Measurements from ENCODE around the gene USP31. TPM values are rescaled to one million over a fixed set of nuclear protein-coding genes. Genes with fewer than 3 reads are reported as not detected.
A peak's percentile ranks its signal among the peaks of the same experiment; 100 is the strongest.

The USP31 gene, protein sequence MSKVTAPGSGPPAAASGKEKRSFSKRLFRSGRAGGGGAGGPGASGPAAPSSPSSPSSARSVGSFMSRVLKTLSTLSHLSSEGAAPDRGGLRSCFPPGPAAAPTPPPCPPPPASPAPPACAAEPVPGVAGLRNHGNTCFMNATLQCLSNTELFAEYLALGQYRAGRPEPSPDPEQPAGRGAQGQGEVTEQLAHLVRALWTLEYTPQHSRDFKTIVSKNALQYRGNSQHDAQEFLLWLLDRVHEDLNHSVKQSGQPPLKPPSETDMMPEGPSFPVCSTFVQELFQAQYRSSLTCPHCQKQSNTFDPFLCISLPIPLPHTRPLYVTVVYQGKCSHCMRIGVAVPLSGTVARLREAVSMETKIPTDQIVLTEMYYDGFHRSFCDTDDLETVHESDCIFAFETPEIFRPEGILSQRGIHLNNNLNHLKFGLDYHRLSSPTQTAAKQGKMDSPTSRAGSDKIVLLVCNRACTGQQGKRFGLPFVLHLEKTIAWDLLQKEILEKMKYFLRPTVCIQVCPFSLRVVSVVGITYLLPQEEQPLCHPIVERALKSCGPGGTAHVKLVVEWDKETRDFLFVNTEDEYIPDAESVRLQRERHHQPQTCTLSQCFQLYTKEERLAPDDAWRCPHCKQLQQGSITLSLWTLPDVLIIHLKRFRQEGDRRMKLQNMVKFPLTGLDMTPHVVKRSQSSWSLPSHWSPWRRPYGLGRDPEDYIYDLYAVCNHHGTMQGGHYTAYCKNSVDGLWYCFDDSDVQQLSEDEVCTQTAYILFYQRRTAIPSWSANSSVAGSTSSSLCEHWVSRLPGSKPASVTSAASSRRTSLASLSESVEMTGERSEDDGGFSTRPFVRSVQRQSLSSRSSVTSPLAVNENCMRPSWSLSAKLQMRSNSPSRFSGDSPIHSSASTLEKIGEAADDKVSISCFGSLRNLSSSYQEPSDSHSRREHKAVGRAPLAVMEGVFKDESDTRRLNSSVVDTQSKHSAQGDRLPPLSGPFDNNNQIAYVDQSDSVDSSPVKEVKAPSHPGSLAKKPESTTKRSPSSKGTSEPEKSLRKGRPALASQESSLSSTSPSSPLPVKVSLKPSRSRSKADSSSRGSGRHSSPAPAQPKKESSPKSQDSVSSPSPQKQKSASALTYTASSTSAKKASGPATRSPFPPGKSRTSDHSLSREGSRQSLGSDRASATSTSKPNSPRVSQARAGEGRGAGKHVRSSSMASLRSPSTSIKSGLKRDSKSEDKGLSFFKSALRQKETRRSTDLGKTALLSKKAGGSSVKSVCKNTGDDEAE (N-terminal part only)
- 10 to 100 TPM in 3 of 4 donors, 1 to 10 TPM in 1; 9.2 to 14.6 (median 12.4) TPM for total RNA-seq

DNA sequence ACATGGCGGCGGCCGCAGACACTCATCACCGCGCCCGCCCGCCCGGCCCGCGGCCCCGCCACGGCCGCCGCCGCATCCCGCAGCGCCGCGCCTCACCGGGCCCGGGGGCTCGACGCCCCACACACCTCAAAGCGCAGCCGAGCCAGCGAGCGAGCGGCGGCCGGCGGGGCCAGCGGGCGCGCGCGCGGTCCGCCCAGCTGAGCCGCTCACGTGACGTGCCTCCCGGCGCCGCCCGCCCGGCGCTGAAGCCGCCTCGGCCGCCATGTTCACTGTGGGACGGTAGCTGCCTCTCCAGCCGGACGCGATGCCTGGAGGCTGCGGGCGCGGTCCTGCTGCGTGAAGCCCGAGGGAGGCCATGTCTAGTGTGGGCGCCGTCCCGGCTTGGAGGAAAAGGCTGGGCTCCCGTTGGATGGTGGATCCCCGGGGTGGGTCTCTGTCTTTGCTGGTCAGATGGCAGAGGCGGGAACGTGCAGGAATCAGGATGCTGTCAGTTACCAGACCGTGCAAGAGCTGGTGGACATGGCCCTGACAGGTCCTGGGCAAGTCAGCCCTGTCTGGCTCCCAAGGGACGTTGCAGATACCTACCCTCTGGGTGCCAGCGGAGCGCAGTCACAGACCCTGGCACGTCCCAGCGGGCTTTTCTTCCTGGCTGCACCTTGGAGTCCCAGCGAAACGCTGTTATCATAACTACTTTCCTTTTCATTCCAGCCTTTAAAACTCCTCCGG, at the start of gene USP31:
USP31 (minus strand) TSS at position 186 of the 726 bp plus-strand sequence; CDS start at position 4, 182 bp downstream.
- no peaks in the 10 kb centered on the region for H3K27me3 ChIP-seq
- TF ChIP-seq EP300 (IDR thresholded peaks at IDR 0.05) (peak in 1 of 2 donors; percentile 76), POLR2A (IDR thresholded peaks at IDR 0.05) (peak in 1 of 2 donors; percentile 58), CTCF (IDR thresholded peaks at IDR 0.05) (peak in 1 of 5 experiments; percentile 33)
- no peaks in the 10 kb centered on the region for H3K36me3 ChIP-seq
- H3K27ac ChIP-seq: peak within 1 kb of the TSS in 2 of 4 donors; percentile 74 to 83
- DNase-seq (ENCODE audit: low spot score in 2 of 2): peak; percentile 84
- H3K4me3 ChIP-seq: peak within 1 kb of the TSS; percentile 53 to 74 (median 66)
- WGBS, 2 donors: 1 to 6% methylated on average over 10 to 36 of the region's 75 CpGs
- H3K4me1 ChIP-seq: peaks cover 0 to 32% (median 8%) of the 10 kb centered on the region in 4 donors
- no peaks in the 10 kb centered on the region for H3K9me3 ChIP-seq

- DNase-seq (ENCODE audit: low spot score in 2 of 2): no peak
- Histone ChIP-seq H3K4me3 (no peak overlapping the region), H3K4me1 (peaks cover 0 to 12% (median 0%) of the 10 kb centered on the region in 4 donors), H3K9me3 (no peaks in the 10 kb centered on the region), H3K27ac (no peak overlapping the region), H3K27me3 (no peaks in the 10 kb centered on the region), H3K36me3 (no peaks in the 10 kb centered on the region)
- 29 to 36% methylated on average over 5 of the region's 5 CpGs for WGBS, 2 donors
- TF ChIP-seq POLR2A (IDR thresholded peaks at IDR 0.05) (no peak), EP300 (IDR thresholded peaks at IDR 0.05) (no peak), CTCF (IDR thresholded peaks at IDR 0.05) (no peak)
These were observed 47.3 kb upstream of the USP31 start for GRCh38 chr16:23196539-23196938.

DNA sequence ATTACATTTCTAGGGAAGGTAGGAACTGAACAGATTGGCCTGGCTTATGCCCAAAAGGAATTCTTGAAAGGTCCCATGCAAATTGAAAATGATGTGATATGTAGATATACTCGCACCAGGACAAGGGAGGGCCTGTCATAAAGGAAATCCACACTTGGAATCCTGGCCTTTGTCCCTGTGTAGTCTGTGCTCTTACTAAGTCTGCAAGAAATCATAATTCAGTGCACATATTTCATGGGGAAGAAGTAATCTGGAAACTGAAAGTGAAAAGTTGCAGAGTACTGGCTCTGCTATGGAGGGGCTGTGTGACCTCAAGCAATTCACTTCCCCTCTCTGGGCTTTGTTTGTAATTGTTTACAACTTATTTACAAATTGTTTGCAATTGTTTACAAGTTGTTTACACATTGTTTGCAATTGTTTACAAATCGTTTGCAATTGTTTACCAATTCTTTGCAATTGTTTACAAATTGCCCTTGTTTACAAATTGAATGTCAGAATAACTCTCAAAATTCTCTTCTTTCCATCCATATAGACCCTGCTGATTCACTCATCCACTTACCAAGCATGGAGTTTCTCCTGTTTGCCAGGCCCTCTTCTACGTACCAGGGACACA, 46.2 kb upstream of the USP31 start:
- no peaks in the 10 kb centered on the region for H3K27me3 ChIP-seq
- WGBS, 2 donors: 40 to 45% methylated on average over 3 of the region's 3 CpGs
- no peaks in the 10 kb centered on the region for H3K36me3 ChIP-seq
- no peak for DNase-seq (ENCODE audit: low spot score in 2 of 2)
- H3K27ac ChIP-seq: no peak overlapping the region
- H3K9me3 ChIP-seq: no peaks in the 10 kb centered on the region
- H3K4me3 ChIP-seq: no peak overlapping the region
- TF ChIP-seq POLR2A (IDR thresholded peaks at IDR 0.05): no peak
- TF ChIP-seq EP300 (IDR thresholded peaks at IDR 0.05): no peak
- H3K4me1 ChIP-seq: peaks cover 0 to 12% (median 0%) of the 10 kb centered on the region in 4 donors

- 86 to 88% methylated on average over 9 of the region's 9 CpGs for WGBS, 2 donors
- H3K27ac ChIP-seq: no peak overlapping the region
- H3K27me3 ChIP-seq: no peaks in the 10 kb centered on the region
- TF ChIP-seq EP300 (IDR thresholded peaks at IDR 0.05) (no peak), POLR2A (IDR thresholded peaks at IDR 0.05) (no peak), CTCF (IDR thresholded peaks at IDR 0.05) (no peak)
- H3K36me3 ChIP-seq: no peaks in the 10 kb centered on the region
- H3K4me1 ChIP-seq: peaks cover 0 to 12% (median 0%) of the 10 kb centered on the region in 4 donors
- no peak overlapping the region for H3K4me3 ChIP-seq
- H3K9me3 ChIP-seq: no peaks in the 10 kb centered on the region
- no peak for DNase-seq (ENCODE audit: low spot score in 2 of 2)
These were observed 45.4 kb upstream of the USP31 start for GRCh38 chr16:23194497-23195221.

Measured in tibial nerve (tissue), 4 donors.